ENCODE data around the gene ASPA.

DNA sequence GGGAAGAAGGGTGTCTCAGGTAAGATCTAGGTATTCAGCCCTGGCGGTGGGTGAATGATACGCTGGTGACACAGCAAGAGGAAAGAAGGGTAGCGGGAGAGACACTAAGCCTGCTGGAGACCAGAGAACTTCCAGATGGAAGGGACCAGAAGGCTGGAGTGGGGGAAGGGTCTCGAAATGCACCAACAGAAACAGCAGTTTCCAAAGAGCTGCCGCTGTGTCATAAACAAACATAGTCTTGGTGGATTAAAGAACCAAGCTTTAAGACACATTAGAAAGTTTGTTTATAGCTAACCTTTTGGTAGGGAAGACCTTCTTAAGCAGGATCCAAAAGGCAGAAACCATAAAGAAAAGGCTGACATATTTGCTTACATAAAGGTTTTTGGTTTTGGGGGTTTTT is 60.9 kb downstream of the ASPA start:
- TF ChIP-seq, protein P1, sequence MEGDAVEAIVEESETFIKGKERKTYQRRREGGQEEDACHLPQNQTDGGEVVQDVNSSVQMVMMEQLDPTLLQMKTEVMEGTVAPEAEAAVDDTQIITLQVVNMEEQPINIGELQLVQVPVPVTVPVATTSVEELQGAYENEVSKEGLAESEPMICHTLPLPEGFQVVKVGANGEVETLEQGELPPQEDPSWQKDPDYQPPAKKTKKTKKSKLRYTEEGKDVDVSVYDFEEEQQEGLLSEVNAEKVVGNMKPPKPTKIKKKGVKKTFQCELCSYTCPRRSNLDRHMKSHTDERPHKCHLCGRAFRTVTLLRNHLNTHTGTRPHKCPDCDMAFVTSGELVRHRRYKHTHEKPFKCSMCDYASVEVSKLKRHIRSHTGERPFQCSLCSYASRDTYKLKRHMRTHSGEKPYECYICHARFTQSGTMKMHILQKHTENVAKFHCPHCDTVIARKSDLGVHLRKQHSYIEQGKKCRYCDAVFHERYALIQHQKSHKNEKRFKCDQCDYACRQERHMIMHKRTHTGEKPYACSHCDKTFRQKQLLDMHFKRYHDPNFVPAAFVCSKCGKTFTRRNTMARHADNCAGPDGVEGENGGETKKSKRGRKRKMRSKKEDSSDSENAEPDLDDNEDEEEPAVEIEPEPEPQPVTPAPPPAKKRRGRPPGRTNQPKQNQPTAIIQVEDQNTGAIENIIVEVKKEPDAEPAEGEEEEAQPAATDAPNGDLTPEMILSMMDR (IDR thresholded peaks at IDR 0.05): no peak
- no peak for TF ChIP-seq POLR2AphosphoS5 (IDR thresholded peaks at IDR 0.05)
- TF ChIP-seq POLR2A (IDR thresholded peaks at IDR 0.05): no peak

Measured in sigmoid colon (tissue), 4 donors.